ENCODE measurements around the gene STXBP6.

DNA sequence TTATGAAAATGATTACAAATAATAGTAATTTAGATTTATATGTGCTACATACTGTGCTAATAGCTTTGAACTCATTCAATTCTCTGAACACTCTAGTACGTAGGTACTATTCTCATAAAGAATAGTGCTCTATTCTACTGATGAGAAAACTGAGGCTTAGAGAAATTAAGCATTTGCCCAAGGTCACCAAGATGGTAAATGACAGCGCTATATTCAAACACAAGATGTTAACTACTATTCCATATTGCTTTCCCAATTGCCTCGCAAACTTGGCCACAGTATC, 233.1 kb downstream of the STXBP6 start:
- TF ChIP-seq, protein P1, sequence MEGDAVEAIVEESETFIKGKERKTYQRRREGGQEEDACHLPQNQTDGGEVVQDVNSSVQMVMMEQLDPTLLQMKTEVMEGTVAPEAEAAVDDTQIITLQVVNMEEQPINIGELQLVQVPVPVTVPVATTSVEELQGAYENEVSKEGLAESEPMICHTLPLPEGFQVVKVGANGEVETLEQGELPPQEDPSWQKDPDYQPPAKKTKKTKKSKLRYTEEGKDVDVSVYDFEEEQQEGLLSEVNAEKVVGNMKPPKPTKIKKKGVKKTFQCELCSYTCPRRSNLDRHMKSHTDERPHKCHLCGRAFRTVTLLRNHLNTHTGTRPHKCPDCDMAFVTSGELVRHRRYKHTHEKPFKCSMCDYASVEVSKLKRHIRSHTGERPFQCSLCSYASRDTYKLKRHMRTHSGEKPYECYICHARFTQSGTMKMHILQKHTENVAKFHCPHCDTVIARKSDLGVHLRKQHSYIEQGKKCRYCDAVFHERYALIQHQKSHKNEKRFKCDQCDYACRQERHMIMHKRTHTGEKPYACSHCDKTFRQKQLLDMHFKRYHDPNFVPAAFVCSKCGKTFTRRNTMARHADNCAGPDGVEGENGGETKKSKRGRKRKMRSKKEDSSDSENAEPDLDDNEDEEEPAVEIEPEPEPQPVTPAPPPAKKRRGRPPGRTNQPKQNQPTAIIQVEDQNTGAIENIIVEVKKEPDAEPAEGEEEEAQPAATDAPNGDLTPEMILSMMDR (IDR thresholded peaks at IDR 0.05): no peak
- TF ChIP-seq POLR2A (IDR thresholded peaks at IDR 0.05): no peak
